Subcutaneous abdominal adipose tissue (tissue), 5 donors: ENCODE measurements around the gene LRRK2.

ENCODE experiments used
- H3K27ac ChIP-seq: one replicate; pipeline ENCODE4 v1.7.0; 2013; ENCODE audit warnings: low read depth, mild to moderate bottlenecking, inconsistent platforms, low read length, moderate library complexity
- H3K27me3 ChIP-seq, 5 donors: one replicate each; pipeline ENCODE4 v1.7.0; 2013; ENCODE audit warnings: low read length in 5 of 5, inconsistent platforms in 1 of 5; ENCODE audit not compliant: control insufficient read depth in 5 of 5, insufficient read depth in 4 of 5
- H3K36me3 ChIP-seq, 5 donors: one replicate each; pipeline ENCODE4 v1.7.0; 2013; ENCODE audit warnings: low read length in 5 of 5; ENCODE audit not compliant: control insufficient read depth in 5 of 5, insufficient read depth in 5 of 5
- H3K4me1 ChIP-seq, 5 donors: one replicate each; pipeline ENCODE4 v1.7.0; 2013; ENCODE audit warnings: low read length in 5 of 5, mild to moderate bottlenecking in 3 of 5, moderate library complexity in 1 of 5; ENCODE audit not compliant: control insufficient read depth in 5 of 5, insufficient read depth in 5 of 5
- H3K4me3 ChIP-seq, 5 donors: one replicate each; pipeline ENCODE4 v1.7.0; 2013; ENCODE audit warnings: low read length in 5 of 5, low read depth in 1 of 5
- H3K9ac ChIP-seq, 5 donors: one replicate each; pipeline ENCODE4 v1.7.0; 2013; ENCODE audit warnings: low read length in 5 of 5, mild to moderate bottlenecking in 4 of 5, moderate library complexity in 3 of 5
- H3K9me3 ChIP-seq, 5 donors: one replicate each; pipeline ENCODE4 v1.7.0; 2013; ENCODE audit warnings: low read length in 5 of 5; ENCODE audit not compliant: control insufficient read depth in 5 of 5
- donor health status: healthy.
- donor health status: healthy.
- donor health status: healthy.
- donor health status: healthy.
- donor health status: healthy.

The LRRK2 gene

DNA sequence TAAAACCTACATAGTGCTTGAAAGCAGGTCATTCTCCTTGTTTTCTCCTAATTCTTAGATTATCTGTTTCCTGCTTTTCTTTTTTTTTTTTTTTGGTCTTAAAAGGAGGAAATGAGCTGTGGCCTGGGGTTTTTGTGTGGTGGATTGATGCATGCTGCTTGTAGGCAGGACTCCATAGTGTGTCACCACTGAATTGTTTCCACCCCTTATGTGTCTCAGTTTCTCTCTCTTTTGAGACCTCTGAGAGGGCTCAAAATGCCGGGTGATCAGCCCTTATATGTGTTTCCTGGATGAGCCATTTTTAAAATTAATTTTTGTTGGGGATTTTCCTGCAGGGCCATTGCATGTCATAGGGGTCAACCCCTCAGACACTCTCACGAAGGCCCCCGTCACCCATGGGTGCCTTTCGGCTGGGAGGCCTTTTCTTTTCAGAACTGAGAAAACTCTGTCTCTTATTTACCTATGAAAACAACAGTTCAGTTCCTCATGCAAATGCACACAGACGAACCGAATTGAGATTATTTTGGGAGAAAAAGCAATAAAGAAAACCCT is 32.0 kb upstream of the LRRK2 start:
- no peak overlapping the region for H3K9ac ChIP-seq
- no peaks in the 10 kb centered on the region for H3K36me3 ChIP-seq
- no peak overlapping the region for H3K4me3 ChIP-seq
- no peaks in the 10 kb centered on the region for H3K4me1 ChIP-seq
- H3K9me3 ChIP-seq, result peaks cover 0 to 8% (median 2%) of the 10 kb centered on the region in 5 donors
- H3K27me3 ChIP-seq, result no peaks in the 10 kb centered on the region
- no peak overlapping the region for H3K27ac ChIP-seq

DNA sequence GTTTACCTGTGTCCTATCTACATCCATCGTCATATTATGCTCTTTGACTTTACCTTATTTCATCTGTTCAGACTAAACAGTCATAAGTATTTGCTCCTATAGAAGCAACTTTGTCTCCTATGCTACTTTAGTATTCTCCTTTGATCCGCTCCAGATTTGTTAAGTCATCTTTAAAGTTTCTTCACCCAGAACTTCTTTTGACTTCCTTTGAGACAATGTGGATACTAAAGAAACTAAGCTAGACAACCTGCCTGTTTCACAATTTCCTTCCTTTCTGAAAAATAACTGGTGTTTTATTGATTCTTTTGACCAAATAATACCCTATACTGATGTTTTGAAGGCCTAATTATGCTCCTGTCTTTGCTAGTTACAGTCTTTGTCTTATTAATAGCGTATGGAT is 30.0 kb upstream of the LRRK2 start:
- Histone ChIP-seq H3K4me3 (no peak overlapping the region), H3K9ac (no peak overlapping the region), H3K27ac (no peak overlapping the region), H3K36me3 (no peaks in the 10 kb centered on the region), H3K9me3 (no peaks in the 10 kb centered on the region), H3K27me3 (no peaks in the 10 kb centered on the region), H3K4me1 (no peaks in the 10 kb centered on the region)

DNA sequence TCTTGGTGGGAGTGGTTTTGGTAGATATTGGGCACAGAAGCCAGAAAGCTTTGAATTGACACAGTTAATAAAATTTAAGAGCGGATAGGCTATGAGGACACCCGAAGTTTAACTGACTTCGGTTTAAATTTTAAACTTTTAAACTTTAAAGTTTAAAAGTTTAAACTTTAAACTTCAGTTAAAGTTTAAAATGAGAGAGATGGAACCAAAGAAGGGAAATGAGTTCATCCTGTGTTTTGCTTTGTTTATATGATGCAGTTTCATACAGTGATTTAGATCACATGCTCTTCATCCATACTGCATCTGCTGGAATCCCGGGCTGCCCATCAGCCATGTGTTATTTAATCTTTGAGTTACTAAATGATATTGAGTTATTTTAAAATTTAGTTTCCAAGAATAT is 27.2 kb upstream of the LRRK2 start:
- no peaks in the 10 kb centered on the region for H3K36me3 ChIP-seq
- no peaks in the 10 kb centered on the region for H3K27me3 ChIP-seq
- H3K9me3 ChIP-seq, result no peaks in the 10 kb centered on the region
- H3K4me1 ChIP-seq, result no peaks in the 10 kb centered on the region
- no peak overlapping the region for H3K9ac ChIP-seq
- no peak overlapping the region for H3K27ac ChIP-seq
- no peak overlapping the region for H3K4me3 ChIP-seq

DNA sequence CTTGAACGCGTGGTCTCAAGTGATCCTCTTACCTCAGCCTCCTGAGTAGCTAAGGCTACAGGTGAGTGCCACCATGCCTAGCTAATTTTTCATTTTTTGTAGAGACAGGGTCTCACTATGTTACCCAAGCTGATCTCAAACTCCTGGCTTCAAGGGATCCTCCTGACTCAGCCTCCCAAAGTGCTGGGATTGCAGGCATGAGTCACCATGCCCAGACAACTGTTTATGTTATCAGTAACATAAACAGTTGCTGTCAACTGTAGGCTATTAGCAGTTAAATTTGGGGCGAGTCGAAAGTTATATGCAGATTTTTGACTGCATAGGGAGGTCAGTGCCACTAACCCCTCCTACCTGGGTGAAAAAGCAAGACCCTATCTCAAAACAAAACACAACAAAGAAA is 26.2 kb upstream of the LRRK2 start:
- Histone ChIP-seq H3K27ac (no peak overlapping the region), H3K4me3 (no peak overlapping the region), H3K4me1 (no peaks in the 10 kb centered on the region), H3K36me3 (no peaks in the 10 kb centered on the region), H3K9me3 (no peaks in the 10 kb centered on the region), H3K9ac (no peak overlapping the region), H3K27me3 (no peaks in the 10 kb centered on the region)

DNA sequence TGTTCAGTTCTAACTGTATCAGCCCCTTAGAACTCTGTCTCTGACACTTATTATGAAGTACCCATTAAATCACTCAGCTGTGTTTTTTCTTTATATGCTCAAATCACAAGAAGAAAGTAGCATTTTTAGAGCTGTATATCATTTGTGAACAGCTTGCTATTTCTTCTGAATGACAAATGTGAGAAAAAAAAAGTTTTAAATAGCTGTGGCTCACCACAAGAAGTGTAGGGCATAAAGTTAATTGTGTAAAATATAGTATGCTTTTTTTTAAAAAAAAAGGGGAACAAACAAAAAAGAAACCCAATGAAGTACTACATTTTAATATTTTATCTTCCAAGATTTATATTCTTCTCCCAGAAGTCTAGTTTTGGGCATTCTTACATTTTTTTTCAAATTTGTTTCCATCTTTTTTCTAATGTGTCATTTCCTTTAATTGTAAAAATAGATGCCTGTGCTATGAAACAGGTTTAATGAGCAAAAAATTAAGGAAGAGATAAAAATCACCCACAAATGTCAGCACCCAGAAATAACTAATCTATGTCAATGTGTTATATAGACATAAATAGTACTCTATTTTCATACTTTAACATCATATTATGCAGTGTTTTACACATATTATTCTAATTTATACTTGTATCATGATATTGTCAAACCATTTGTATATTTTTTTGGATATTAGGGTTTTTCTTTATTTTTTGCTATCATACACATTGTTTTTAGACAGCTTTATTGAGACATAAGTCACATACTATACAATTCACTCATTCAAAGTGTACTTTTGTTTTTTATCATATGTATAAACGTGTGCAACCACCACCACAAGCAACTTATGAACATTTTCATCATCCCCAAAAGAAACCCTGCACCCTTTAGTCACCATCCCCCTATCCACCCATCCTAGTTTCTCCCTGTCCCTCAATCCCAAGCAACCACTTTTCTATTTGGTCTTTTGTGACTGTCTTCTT is 22.4 kb upstream of the LRRK2 start:
- H3K27me3 ChIP-seq, result no peaks in the 10 kb centered on the region
- no peak overlapping the region for H3K9ac ChIP-seq
- no peaks in the 10 kb centered on the region for H3K36me3 ChIP-seq
- no peak overlapping the region for H3K27ac ChIP-seq
- H3K4me1 ChIP-seq, result no peaks in the 10 kb centered on the region
- no peak overlapping the region for H3K4me3 ChIP-seq
- no peaks in the 10 kb centered on the region for H3K9me3 ChIP-seq

DNA sequence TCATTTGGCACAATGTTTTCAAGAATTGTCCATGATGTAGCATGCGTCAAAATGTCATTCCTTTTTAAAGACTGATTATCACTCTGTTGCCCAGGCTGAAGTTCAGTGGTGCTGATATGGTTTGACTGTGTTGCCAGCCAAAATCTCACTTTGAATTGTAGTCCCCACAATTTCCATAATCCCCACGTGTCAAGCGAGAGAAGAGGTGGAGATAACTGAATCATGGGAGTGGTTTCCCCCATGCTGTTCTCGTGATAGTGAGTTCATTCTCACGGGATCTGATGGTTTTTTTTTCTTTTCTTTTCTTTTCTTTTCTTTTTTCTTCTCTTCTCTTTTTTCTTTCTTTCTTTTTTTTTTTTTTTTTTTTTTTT is 21.8 kb upstream of the LRRK2 start:
- no peaks in the 10 kb centered on the region for H3K36me3 ChIP-seq
- H3K27ac ChIP-seq, result no peak overlapping the region
- H3K9ac ChIP-seq, result no peak overlapping the region
- no peaks in the 10 kb centered on the region for H3K9me3 ChIP-seq
- H3K27me3 ChIP-seq, result no peaks in the 10 kb centered on the region
- no peak overlapping the region for H3K4me3 ChIP-seq
- H3K4me1 ChIP-seq, result no peaks in the 10 kb centered on the region

DNA sequence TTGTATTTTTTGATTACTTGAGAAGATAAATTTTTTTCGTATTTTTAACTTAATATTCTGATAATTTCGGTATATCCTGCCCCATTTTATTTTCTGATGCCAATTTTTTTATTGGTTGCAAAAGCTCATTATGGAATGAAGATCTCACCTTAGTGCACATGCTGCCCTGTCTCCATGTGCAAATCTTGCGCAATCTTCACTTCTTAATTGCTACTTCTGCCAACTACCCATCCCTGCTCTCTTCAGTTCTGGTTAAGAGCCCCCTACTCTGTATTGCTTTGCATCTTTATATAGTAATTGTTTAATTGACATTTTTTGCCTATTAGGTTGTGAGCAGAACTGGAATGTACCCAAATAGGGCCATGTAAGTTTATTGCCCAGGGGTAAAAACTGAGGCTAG is 20.5 kb upstream of the LRRK2 start:
- H3K27ac ChIP-seq, result no peak overlapping the region
- no peaks in the 10 kb centered on the region for H3K27me3 ChIP-seq
- peaks cover 0 to 2% (median 0%) of the 10 kb centered on the region in 5 donors for H3K4me1 ChIP-seq
- H3K4me3 ChIP-seq, result no peak overlapping the region
- H3K9me3 ChIP-seq, result no peaks in the 10 kb centered on the region
- no peak overlapping the region for H3K9ac ChIP-seq
- no peaks in the 10 kb centered on the region for H3K36me3 ChIP-seq

DNA sequence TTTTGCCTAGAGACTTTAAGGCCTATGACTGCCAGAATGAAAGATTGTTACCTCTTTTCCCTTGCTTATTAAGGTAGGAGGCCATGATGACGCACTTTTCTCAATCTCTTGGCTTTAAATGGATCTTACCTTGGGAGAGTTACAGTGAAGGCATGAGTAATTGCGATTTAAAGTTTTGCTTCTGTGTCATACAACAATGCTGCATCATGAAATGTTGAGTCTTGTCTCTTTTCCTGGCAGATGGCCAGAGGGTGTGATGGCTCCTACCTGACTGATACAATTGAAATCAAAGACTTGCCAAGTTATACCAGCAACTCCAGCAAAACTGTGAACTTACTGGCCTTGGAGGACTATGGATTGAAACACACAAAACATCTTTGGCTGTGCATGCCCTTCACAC is 17.2 kb upstream of the LRRK2 start:
- H3K9me3 ChIP-seq, result peaks cover 0 to 4% (median 0%) of the 10 kb centered on the region in 5 donors
- no peak overlapping the region for H3K9ac ChIP-seq
- no peak overlapping the region for H3K4me3 ChIP-seq
- no peaks in the 10 kb centered on the region for H3K27me3 ChIP-seq
- H3K36me3 ChIP-seq, result no peaks in the 10 kb centered on the region
- peaks cover 0 to 4% (median 0%) of the 10 kb centered on the region in 5 donors for H3K4me1 ChIP-seq
- H3K27ac ChIP-seq, result no peak overlapping the region

DNA sequence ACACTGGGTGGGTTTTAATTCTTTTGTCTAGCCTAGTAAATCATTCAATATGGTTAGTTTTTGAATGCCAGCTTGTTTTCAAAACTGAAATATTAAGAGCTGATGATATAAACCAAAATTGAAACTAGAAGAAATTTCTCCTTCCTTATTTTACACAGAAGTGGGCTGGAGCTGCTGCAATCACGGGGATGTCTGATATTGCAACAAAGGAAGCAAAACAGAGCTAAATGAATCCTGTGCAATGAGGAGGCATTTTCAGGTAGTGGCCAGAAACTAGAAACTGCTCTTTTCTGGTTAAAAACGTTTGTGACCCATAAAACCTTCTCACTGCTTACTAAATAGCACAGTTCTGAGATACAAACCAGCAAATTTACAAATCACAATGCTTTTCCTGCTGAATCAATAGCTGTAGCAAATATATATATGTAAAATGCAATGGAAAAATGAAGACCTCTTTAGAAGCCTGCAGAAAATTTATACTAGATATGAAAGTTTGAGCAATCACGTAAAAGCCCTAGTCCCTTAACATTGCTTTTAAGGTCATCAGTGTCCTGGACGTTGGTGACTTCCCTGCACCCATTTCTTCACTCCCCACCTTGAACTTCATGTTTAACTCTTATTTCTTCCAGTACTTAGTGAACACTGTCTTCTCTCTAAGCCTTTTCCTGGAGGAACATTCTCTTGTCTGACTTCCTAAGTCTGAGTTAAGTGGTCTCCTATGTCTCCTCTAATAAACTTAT is 15.9 kb upstream of the LRRK2 start:
- peaks cover 0 to 4% (median 0%) of the 10 kb centered on the region in 5 donors for H3K9me3 ChIP-seq
- peaks cover 0 to 4% (median 0%) of the 10 kb centered on the region in 5 donors for H3K4me1 ChIP-seq
- H3K27me3 ChIP-seq, result no peaks in the 10 kb centered on the region
- H3K4me3 ChIP-seq, result no peak overlapping the region
- H3K27ac ChIP-seq, result no peak overlapping the region
- H3K36me3 ChIP-seq, result no peaks in the 10 kb centered on the region
- H3K9ac ChIP-seq, result no peak overlapping the region

DNA sequence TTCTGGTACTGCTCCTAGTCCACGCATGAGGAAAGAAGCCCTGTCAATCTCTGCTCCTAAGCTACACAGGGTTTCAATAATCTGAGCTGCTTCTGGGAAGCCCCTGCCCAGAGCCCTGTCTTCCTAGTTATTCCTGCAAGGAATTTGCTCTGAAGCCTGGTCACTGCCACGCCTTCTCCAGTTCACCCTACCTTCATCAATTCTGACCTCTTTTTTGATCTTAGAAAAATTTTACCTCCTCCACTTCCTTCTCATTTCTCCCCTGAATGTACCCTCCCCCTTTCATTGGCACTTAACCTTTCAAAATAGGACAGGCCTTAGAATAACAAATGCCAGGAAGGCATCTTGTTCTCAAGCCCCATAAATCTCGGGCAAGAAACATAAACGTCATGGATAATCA is 14.9 kb upstream of the LRRK2 start:
- H3K4me1 ChIP-seq, result peaks cover 0 to 4% (median 0%) of the 10 kb centered on the region in 5 donors
- H3K36me3 ChIP-seq, result no peaks in the 10 kb centered on the region
- H3K27ac ChIP-seq, result no peak overlapping the region
- no peak overlapping the region for H3K4me3 ChIP-seq
- H3K27me3 ChIP-seq, result no peaks in the 10 kb centered on the region
- peaks cover 0 to 4% (median 0%) of the 10 kb centered on the region in 5 donors for H3K9me3 ChIP-seq
- H3K9ac ChIP-seq, result no peak overlapping the region
